Measurements from ENCODE around the gene THAP10. TPM values are rescaled to one million over a fixed set of nuclear protein-coding genes. Genes with fewer than 3 reads are reported as not detected.
"Not testable (repeated sequence)": the region's sequence is repeated elsewhere in the genome, so short reads cannot be mapped to it uniquely, and the experiment has no call there.

Gene THAP10
- total RNA-seq, 2 experiments from 2014 or later, result 0.15 to 0.30 TPM

GRCh38 chr15:70870051-70870450 is 22.2 kb downstream of the THAP10 start:
- no peaks in the 10 kb centered on the region for H3K4me1 Mint-ChIP-seq
- POLR2A ChIA-PET, result no interaction called here
- no peak overlapping the region for H3K4me3 Mint-ChIP-seq
- no peak overlapping the region for H3K27ac Mint-ChIP-seq
- no peak for DNase-seq
- H3K36me3 Mint-ChIP-seq (ENCODE audit: low read depth), result no peaks in the 10 kb centered on the region
- CTCF ChIA-PET, result no interaction called here
- H3K27me3 Mint-ChIP-seq, result peaks cover 7% of the 10 kb centered on the region
- H3K9me3 Mint-ChIP-seq, result no peaks in the 10 kb centered on the region

DNA sequence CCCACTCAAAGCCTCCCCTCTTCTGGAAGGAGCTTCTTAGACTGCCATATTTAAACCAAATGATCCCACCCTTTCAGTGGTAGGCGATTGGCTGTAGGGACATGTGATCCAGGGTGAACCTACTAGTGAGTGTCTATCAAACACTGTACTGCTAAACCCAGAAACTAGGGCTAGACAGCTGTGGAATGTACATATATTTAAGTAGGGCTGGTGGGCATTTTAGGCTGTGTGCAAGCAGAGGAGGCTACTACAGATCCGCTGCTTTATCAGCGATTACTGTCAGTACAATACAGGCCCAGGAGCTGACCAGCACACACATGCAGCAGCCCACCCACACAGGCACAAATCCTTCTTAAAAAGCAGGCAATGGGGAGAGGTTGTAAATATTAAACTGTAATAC is 22.9 kb downstream of the THAP10 start:
- H3K4me1 Mint-ChIP-seq, result no peaks in the 10 kb centered on the region
- no peak for DNase-seq
- no peak overlapping the region for H3K27ac Mint-ChIP-seq
- ChIA-PET POLR2A (no interaction called here), CTCF (no interaction called here)
- no peaks in the 10 kb centered on the region for H3K9me3 Mint-ChIP-seq
- peaks cover 4% of the 10 kb centered on the region for H3K27me3 Mint-ChIP-seq
- no peaks in the 10 kb centered on the region for H3K36me3 Mint-ChIP-seq (ENCODE audit: low read depth)
- no peak overlapping the region for H3K4me3 Mint-ChIP-seq

DNA sequence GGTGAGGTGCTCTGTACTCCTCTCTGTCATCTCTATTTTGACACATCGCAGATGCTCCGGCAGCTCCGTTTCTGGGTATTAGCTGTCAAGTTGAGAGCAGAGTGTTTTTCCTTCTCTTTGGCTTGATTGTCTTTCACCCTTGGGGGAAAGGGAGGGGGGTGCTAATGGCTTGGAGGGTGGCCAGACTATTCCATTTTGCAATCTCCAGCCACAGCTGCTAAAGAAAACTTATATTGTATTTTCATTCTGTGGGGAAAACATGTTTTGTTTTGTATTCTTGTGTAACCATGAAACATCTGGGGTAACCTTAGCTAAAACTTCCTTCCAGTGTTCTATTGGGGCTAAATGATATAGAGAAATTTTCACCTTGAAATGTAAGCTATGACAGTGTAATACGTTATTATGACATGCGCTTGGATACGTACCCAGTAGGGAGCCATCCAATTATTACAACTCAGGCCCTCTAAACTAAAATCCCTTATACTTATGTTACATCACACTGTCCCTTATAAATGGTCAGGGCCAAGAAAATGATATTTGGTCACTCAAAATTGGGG is 24.2 kb downstream of the THAP10 start:
- no peaks in the 10 kb centered on the region for H3K36me3 Mint-ChIP-seq (ENCODE audit: low read depth)
- DNase-seq, result no peak
- no peak overlapping the region for H3K4me3 Mint-ChIP-seq
- no peaks in the 10 kb centered on the region for H3K27me3 Mint-ChIP-seq
- ChIA-PET POLR2A (no interaction called here), CTCF (no interaction called here)
- H3K4me1 Mint-ChIP-seq, result no peaks in the 10 kb centered on the region
- no peak overlapping the region for H3K27ac Mint-ChIP-seq
- no peaks in the 10 kb centered on the region for H3K9me3 Mint-ChIP-seq

DNA sequence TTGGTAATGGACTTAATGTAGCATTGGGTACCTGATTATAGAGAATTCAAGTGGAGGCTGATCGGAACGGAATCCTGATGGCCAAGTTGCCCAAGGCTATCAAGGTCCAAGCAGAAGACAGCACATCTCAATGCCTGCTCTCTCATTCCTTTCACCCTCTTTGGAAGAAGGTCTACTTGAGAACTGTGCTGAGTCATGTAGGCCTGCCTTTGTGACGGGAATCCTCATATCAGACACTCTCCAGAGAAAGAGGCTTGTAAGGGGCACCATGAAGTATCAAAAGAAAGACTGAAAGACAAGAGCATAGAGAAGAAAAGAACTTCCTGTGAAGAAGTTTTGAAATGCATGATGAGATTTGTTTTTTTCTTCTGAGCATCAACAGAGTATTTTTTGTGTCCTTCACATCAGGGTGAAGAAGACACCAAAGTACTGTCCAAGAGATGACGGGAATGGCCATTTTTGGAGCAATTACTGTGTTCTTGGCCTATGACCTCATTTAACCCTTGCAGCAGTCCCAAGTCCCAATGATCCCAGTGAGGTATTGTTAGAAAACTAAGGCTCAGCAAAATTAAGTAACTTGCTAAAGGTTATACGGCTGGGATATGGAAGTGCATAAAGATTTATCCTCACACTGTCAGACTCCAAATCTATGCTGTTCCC is 25.1 kb downstream of the THAP10 start:
- ChIA-PET POLR2A (no interaction called here), CTCF (no interaction called here)
- no peak overlapping the region for H3K4me3 Mint-ChIP-seq
- H3K27ac Mint-ChIP-seq, result no peak overlapping the region
- DNase-seq, result no peak
- H3K36me3 Mint-ChIP-seq (ENCODE audit: low read depth), result no peaks in the 10 kb centered on the region
- H3K9me3 Mint-ChIP-seq, result no peaks in the 10 kb centered on the region
- no peaks in the 10 kb centered on the region for H3K4me1 Mint-ChIP-seq
- H3K27me3 Mint-ChIP-seq, result no peaks in the 10 kb centered on the region

GRCh38 chr15:70863450-70864218 is 28.6 kb downstream of the THAP10 start:
- no peak for DNase-seq
- no peaks in the 10 kb centered on the region for H3K36me3 Mint-ChIP-seq (ENCODE audit: low read depth)
- H3K9me3 Mint-ChIP-seq, result no peaks in the 10 kb centered on the region
- H3K27me3 Mint-ChIP-seq, result no peaks in the 10 kb centered on the region
- ChIA-PET CTCF (no interaction called here), POLR2A (no interaction called here)
- H3K4me3 Mint-ChIP-seq, result no peak overlapping the region
- no peak overlapping the region for H3K27ac Mint-ChIP-seq
- H3K4me1 Mint-ChIP-seq, result no peaks in the 10 kb centered on the region

DNA sequence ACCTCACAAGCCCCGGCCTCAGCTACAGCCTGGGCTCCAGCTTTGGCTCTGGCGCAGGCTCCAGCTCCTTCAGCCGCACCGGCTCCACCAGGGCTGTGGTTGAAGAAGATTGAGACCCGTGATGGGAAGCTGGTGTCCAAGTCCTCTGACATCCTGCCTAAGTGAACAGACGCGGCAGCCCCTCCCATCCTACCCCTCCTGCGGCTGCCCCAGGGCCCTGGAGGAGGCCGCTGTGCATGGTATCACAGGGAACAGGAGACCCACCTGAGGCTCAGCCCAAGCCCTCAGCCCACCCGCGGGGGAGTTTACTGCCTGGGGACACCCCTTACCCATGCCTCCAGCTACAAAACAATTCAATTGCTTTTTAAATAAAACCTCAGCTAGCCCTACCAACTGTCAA is 32.2 kb downstream of the THAP10 start:
- Mint-ChIP-seq H3K4me3 (no peak overlapping the region), H3K36me3 (ENCODE audit: low read depth) (no peaks in the 10 kb centered on the region)
- POLR2A ChIA-PET, result no interaction called here

GRCh38 chr15:70859322-70859908 is 32.8 kb downstream of the THAP10 start:
- H3K9me3 Mint-ChIP-seq, result no peaks in the 10 kb centered on the region
- H3K4me3 Mint-ChIP-seq, result no peak overlapping the region
- H3K27me3 Mint-ChIP-seq, result peaks cover 17% of the 10 kb centered on the region
- H3K4me1 Mint-ChIP-seq, result peaks cover 3% of the 10 kb centered on the region
- H3K36me3 Mint-ChIP-seq (ENCODE audit: low read depth), result no peaks in the 10 kb centered on the region
- ChIA-PET CTCF (no interaction called here), POLR2A (no interaction called here)
- no peak for DNase-seq
- H3K27ac Mint-ChIP-seq, result no peak overlapping the region

More for the DNA sequence above, 32.2 kb downstream of the THAP10 start:
- Mint-ChIP-seq H3K4me1 (no peaks in the 10 kb centered on the region), H3K9me3 (no peaks in the 10 kb centered on the region), H3K27me3 (peaks cover 11% of the 10 kb centered on the region), H3K27ac (no peak overlapping the region)
- CTCF ChIA-PET, result no interaction called here
- no peak for DNase-seq

- H3K4me3 Mint-ChIP-seq; H3K9me3 Mint-ChIP-seq; H3K36me3 Mint-ChIP-seq (ENCODE audit: low read depth); H3K4me1 Mint-ChIP-seq; H3K27ac Mint-ChIP-seq; CTCF ChIA-PET; DNase-seq; POLR2A ChIA-PET: not testable (repeated sequence)
- H3K27me3 Mint-ChIP-seq, result peaks cover 19% of the 10 kb centered on the region
These were observed 33.5 kb downstream of the THAP10 start for GRCh38 chr15:70858614-70859321.

GRCh38 chr15:70857562-70858285 is 34.5 kb downstream of the THAP10 start:
- CTCF ChIA-PET, result no interaction called here

GRCh38 chr15:70856884-70857561 is 35.2 kb downstream of the THAP10 start:
- CTCF ChIA-PET, result no interaction called here
- H3K9me3 Mint-ChIP-seq, result no peaks in the 10 kb centered on the region
- no peaks in the 10 kb centered on the region for H3K36me3 Mint-ChIP-seq (ENCODE audit: low read depth)
- H3K4me3 Mint-ChIP-seq, result no peak overlapping the region
- DNase-seq, result no peak
- peaks cover 3% of the 10 kb centered on the region for H3K4me1 Mint-ChIP-seq
- POLR2A ChIA-PET, result no interaction called here
- H3K27me3 Mint-ChIP-seq, result peaks cover 32% of the 10 kb centered on the region
- no peak overlapping the region for H3K27ac Mint-ChIP-seq

More at GRCh38 chr15:70857562-70858285, 34.5 kb downstream of the THAP10 start:
- DNase-seq, result no peak
- H3K27ac Mint-ChIP-seq, result no peak overlapping the region
- H3K27me3 Mint-ChIP-seq, result peaks cover 25% of the 10 kb centered on the region
- no peak overlapping the region for H3K4me3 Mint-ChIP-seq
- no peaks in the 10 kb centered on the region for H3K36me3 Mint-ChIP-seq (ENCODE audit: low read depth)
- POLR2A ChIA-PET, result no interaction called here
- peaks cover 3% of the 10 kb centered on the region for H3K4me1 Mint-ChIP-seq
- H3K9me3 Mint-ChIP-seq, result no peaks in the 10 kb centered on the region

- H3K4me1 Mint-ChIP-seq, result peaks cover 3% of the 10 kb centered on the region
- DNase-seq, result no peak
- H3K27ac Mint-ChIP-seq, result no peak overlapping the region
- no peaks in the 10 kb centered on the region for H3K36me3 Mint-ChIP-seq (ENCODE audit: low read depth)
- ChIA-PET POLR2A (no interaction called here), CTCF (no interaction called here)
- no peak overlapping the region for H3K4me3 Mint-ChIP-seq
- H3K27me3 Mint-ChIP-seq, result peaks cover 39% of the 10 kb centered on the region
- H3K9me3 Mint-ChIP-seq, result no peaks in the 10 kb centered on the region
These were observed 35.9 kb downstream of the THAP10 start for GRCh38 chr15:70856177-70856883.

DNA sequence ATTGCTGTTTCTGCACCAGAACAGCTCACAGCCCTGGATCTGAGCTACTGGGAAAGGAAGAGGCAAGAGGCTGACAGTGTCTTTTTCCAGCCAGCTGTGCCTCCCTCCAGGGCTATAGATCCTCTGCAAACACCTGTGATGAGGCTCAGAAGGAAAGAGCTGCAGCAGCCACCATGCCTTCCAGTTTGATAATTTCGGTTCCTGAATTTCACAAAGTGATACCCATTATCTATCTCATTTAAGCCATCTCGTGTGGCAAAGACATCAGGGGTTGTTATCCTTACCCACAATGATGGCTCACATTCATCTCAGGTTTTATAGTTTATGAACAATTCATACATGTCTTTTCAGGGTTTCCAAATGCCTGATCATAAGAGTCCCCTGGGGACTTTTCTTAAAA is 36.5 kb downstream of the THAP10 start:
- ChIA-PET CTCF (no interaction called here), POLR2A (no interaction called here)
- no peaks in the 10 kb centered on the region for H3K36me3 Mint-ChIP-seq (ENCODE audit: low read depth)
- no peak overlapping the region for H3K4me3 Mint-ChIP-seq
- DNase-seq, result no peak
- no peak overlapping the region for H3K27ac Mint-ChIP-seq
- no peaks in the 10 kb centered on the region for H3K9me3 Mint-ChIP-seq
- peaks cover 3% of the 10 kb centered on the region for H3K4me1 Mint-ChIP-seq
- H3K27me3 Mint-ChIP-seq, result peaks cover 42% of the 10 kb centered on the region
